ENCODE measurements around the gene VPS39. TPM values are rescaled to one million over a fixed set of nuclear protein-coding genes. Genes with fewer than 3 reads are reported as not detected.

Gene VPS39
- total and polyA plus RNA-seq, 9 of the 15 experiments (the other 6 are each of a cell fraction or from before 2014, with no cell fraction given) = 3.2 to 37.3 (median 21.8) TPM

- TF ChIP-seq ZC3H11A (IDR thresholded peaks at IDR 0.05; ENCODE audit: low read depth, low read length) = no peak
Observed at GRCh38 chr15:42157981-42158765, 49.9 kb downstream of the VPS39 start (continued).

- Histone ChIP-seq H3K9me1 (ENCODE audit: control insufficient read depth, insufficient read depth, low read length) (peaks cover 8% of the 10 kb centered on the region), H3K9me3 (replicated peaks; ENCODE audit: control insufficient read depth, insufficient read depth, low read depth, low read length) (no peaks in the 10 kb centered on the region), H3K36me3 (ENCODE audit: control insufficient read depth, insufficient read depth, low read length) (peaks cover 38% of the 10 kb centered on the region; the same call in 2 of the 3 replicates), H3K79me2 (ENCODE audit: control insufficient read depth, insufficient read depth, low read length) (no peaks in the 10 kb centered on the region), H3K4me2 (ENCODE audit: insufficient read depth, low read length) (no peak overlapping the region), H4K20me1 (replicated peaks; ENCODE audit: control insufficient read depth, insufficient read depth, low read length) (no peaks in the 10 kb centered on the region), H2AFZ (ENCODE audit: low read depth, low read length) (no peak overlapping the region), H3K4me1 (replicated peaks in 1 of 2; ENCODE audit: control insufficient read depth in 2 of 2, insufficient read depth in 2 of 2, low read length in 2 of 2) (peaks cover 17 to 27% of the 10 kb centered on the region in 2 experiments; a peak in 4 of 5 replicates), H3K9ac (ENCODE audit: insufficient read depth in 1 of 2, low read depth in 2 of 2, low read length in 2 of 2) (no peak overlapping the region), H3K27ac (ENCODE audit: extremely low read depth, low read depth, low read length) (no peak overlapping the region; the same call in 2 of the 3 replicates), H3K27me3 (ENCODE audit: control insufficient read depth in 2 of 2, insufficient read depth in 2 of 2, low read length in 2 of 2) (peaks cover 0 to 7% of the 10 kb centered on the region in 2 experiments; a peak in 2 of 5 replicates), H3K4me3 (no peak overlapping the region)
- WGBS (ENCODE audit: insufficient coverage, low coverage, missing lambda C conversion rate) = 78% methylated on average over 8 of the region's 8 CpGs
- FAIRE-seq (peak; percentile 42), DNase-seq (ENCODE audit: extremely low read depth in 1 of 4, low spot score in 3 of 4) (no peak), ATAC-seq (no peak)
- BruUV-seq (replicated peaks) = no TSS peak
- intact Hi-C loops (cut with micrococcal nuclease) (no loop called here), in situ Hi-C loops (cut with MboI) (no loop called here)
- no peak for TF ChIP-seq ZMIZ1 (IDR thresholded peaks at IDR 0.05; ENCODE audit: low read depth in 2 of 2, low read length in 2 of 2)
- TF ChIP-seq, protein P1, sequence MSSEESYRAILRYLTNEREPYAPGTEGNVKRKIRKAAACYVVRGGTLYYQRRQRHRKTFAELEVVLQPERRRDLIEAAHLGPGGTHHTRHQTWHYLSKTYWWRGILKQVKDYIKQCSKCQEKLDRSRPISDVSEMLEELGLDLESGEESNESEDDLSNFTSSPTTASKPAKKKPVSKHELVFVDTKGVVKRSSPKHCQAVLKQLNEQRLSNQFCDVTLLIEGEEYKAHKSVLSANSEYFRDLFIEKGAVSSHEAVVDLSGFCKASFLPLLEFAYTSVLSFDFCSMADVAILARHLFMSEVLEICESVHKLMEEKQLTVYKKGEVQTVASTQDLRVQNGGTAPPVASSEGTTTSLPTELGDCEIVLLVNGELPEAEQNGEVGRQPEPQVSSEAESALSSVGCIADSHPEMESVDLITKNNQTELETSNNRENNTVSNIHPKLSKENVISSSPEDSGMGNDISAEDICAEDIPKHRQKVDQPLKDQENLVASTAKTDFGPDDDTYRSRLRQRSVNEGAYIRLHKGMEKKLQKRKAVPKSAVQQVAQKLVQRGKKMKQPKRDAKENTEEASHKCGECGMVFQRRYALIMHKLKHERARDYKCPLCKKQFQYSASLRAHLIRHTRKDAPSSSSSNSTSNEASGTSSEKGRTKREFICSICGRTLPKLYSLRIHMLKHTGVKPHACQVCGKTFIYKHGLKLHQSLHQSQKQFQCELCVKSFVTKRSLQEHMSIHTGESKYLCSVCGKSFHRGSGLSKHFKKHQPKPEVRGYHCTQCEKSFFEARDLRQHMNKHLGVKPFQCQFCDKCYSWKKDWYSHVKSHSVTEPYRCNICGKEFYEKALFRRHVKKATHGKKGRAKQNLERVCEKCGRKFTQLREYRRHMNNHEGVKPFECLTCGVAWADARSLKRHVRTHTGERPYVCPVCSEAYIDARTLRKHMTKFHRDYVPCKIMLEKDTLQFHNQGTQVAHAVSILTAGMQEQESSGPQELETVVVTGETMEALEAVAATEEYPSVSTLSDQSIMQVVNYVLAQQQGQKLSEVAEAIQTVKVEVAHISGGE (CRISPR knock-in tag; IDR thresholded peaks at IDR 0.05) = no peak
- CTCF ChIA-PET (ENCODE audit: low intra/inter-chr PET ratio) = no interaction called here
- POLR2A ChIA-PET = interaction anchor here (1.5 kb wide), 1 partner anchor 13 kb away, joined by 6 read pairs; no protein-coding TSS in a partner anchor
Observed at GRCh38 chr15:42157381-42157780, 50.7 kb downstream of the VPS39 start.

Measured in K562 (cell line).